Stimulated activated CD8-positive, alpha-beta memory T cell treated with anti-CD3 and anti-CD28 coated beads, Interleukin-12 subunit alpha, Interleukin-12 subunit beta, amount 100 ng/mL, for 4 hours (primary cell): Measurements from ENCODE around the gene TOR1AIP2.
A peak's percentile ranks its signal among the peaks of the same experiment; 100 is the strongest.
"Not testable (repeated sequence)": the region's sequence is repeated elsewhere in the genome, so short reads cannot be mapped to it uniquely, and the experiment has no call there.

Experiments used
- DNase-seq: peaks from one replicate; pipeline ENCODE4 v3.0.0-alpha.2; 2020; ENCODE audit warnings: low read depth

TOR1AIP2 gene

DNA sequence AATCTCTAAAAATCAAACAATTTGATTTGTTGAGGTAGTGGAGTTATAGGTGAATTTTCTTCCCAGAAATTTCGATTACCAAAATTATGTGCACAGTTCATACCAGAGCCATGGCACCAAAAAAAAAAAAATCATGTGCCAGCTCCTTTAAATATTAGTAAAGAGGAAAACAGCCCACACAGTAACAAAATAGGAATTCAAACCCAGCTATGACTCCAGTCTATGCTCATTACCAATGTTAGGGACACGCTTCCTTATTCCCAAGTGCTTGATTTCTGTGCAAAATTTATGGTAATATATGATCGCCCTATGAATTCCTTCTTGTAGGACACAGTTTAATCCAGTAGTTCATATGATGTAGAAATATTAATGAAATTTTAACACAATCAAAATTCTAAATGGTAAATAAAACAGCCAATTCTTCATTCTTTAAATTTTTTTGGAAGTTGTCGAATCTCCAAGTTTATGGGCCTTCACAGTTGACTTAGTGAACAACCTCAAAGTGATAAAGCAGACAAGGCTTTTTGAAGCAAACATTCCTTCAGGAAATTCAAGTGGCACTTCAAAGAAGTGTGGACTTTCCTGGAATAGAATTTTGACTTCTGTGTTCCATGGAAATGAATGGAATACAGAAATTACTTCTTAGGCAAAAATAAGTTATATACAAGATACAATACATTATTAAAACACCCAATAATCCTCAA is 1.9 kb downstream of the TOR1AIP2 start:
- no peak for DNase-seq

DNA sequence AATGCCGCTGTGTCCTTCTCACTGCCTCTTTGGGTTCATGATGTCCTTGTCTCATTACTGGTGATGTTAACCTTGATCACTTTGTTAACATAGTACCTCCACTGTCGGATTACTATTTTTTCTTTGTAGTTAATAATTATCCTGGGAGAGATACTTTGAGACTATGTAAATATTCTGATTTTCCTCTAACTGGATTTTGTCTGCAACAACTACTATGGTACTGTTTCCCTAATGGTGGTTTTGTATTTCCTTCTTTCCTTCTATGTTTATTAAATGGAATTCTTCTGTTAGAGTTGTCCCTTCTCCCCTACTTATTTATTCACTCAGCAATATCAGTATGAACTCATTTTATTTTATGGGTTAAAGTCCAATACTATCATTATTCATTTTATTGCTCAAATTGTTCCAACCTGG is 4.2 kb downstream of the TOR1AIP2 start:
- no peak for DNase-seq

DNA sequence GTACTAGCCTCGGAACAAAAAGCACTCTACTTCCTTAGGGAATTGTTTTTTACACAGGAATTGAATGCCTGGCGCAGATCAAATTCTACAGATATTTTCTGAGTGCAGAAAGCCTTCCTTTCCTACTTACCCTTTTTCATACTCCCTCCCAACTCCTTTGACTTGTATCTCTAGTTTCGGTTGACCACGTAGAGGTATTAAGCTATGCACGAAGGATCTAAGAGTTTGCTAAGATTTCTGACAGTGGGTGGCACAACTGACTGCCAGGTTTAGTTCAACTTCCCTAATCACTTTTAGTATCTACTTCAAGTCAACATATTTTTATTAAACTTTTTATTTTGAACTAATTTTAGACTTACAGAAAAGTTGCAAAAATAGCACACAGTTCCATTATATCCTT is 5.0 kb downstream of the TOR1AIP2 start:
- no peak for DNase-seq

GRCh38 chr1:179871940-179872339 is 5.7 kb downstream of the TOR1AIP2 start:
- DNase-seq: no peak

GRCh38 chr1:179870870-179871269 is 6.7 kb downstream of the TOR1AIP2 start:
- DNase-seq: no peak

- DNase-seq: peak; percentile 15
These were observed 9.9 kb downstream of the TOR1AIP2 start for GRCh38 chr1:179867493-179868330.

- DNase-seq: no peak
These were observed 11.0 kb downstream of the TOR1AIP2 start for GRCh38 chr1:179866616-179867015.

- no peak for DNase-seq
These were observed 12.2 kb downstream of the TOR1AIP2 start for GRCh38 chr1:179865377-179865776.

DNA sequence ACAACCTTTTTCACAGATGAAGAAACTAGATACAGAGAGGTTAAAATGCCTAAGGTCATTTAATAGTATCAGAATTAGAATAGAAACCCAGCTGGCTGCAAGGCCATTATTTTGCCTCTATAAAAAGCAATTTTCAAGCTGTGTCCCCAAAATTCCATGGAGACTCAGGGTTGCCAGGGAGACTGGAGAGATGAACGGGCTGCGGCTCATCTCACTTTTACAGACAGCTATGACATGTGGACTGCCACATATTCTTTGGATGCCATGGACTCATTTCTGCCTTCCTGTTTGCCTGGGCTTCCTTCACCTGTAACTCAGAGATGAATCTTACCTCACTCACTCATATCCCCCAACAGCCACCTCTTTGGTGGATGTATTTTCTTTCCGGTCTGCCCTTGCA is 17.0 kb downstream of the TOR1AIP2 start:
- no peak for DNase-seq

- no peak for DNase-seq
These were observed 20.6 kb downstream of the TOR1AIP2 start for GRCh38 chr1:179857009-179857408.

- no peak for DNase-seq
These were observed 21.3 kb downstream of the TOR1AIP2 start for GRCh38 chr1:179856296-179856695.

DNA sequence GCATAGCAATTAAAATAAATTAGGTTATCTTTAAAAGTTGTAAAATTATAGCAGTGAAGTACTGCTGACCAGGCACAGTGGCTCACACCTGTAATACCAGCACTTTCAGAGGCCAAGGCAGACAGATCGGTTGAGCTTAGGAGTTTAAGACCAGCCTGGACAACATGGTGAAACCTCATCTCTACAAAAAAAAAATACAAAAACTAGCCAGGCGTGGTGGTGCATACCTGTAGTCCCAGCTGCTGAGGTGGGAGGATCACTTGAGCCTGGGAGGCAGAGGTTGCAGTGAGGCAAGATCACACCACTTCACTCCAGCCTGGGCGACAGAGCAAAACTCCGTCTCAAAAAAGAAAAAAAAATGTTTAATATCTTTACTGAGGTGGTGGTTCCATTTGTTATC is 21.8 kb downstream of the TOR1AIP2 start:
- DNase-seq: not testable (repeated sequence)

DNA sequence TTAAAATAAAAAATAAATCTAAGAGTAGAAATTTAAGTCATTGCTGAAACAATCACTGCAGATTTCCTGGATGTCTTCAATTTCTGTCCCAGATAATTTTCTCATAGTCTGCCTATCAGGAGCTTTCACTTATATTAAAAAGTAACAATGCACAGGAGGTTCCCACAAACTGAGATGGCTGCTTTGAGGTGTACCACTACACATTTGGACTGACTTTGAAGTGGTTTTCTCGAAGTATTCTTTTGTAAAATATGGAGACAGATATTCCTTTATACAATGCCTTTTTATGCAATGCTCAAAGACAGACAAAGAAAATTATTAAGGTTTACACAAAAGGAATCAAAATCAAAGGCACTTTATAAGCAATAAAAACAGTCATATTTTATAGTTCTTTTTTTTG is 24.5 kb downstream of the TOR1AIP2 start:
- no peak for DNase-seq

GRCh38 chr1:179848233-179848632 is 29.4 kb downstream of the TOR1AIP2 start:
- DNase-seq: no peak

- no peak for DNase-seq
These were observed 37.5 kb downstream of the TOR1AIP2 start for GRCh38 chr1:179840107-179840506.

GRCh38 chr1:179836686-179837445 is 40.7 kb downstream of the TOR1AIP2 start:
- DNase-seq: not testable (repeated sequence)

DNA sequence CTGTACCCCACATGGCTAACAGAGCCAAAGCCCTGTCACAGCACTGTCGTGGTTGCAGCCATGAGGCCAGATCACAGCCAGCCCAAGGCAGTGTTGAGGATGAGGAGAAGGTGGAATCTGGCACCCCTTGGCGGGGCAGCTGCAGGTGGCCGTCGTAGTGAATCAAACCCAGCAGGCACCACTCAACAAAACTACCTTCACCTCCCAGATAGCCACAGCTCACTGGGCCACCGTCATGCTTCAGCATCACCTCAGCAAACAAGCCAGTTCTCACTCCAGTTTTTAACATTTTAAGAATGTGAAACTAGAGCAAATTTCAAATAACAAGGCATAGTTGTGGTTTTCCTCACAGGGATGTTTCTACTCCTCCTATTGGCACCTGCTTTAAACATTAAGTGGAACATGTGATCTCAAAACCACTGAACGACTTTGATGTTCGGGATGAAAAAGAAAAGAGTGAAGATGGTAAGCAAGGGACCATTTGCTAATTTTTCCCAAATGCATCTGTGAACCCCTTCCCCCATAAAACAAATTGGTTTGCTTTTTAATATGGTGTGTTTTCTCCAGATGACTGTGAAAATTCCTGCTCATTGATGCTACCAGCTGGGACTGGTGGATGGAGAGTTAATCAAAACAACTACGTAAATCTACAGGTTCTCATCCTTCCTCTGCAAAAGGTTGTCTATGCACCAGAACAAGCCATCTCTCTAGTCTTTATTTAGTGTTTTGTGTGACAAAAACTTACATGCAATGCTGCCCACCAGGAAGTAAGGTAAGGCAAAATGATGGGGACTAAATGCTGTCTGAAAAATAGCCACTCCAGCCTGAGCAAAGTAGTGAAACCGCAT is 45.5 kb downstream of the TOR1AIP2 start:
- DNase-seq: no peak

- no peak for DNase-seq
These were observed 46.4 kb downstream of the TOR1AIP2 start for GRCh38 chr1:179831225-179831624.

- no peak for DNase-seq
These were observed 49.0 kb downstream of the TOR1AIP2 start for GRCh38 chr1:179828554-179829110.

GRCh38 chr1:179826626-179827280 is 50.9 kb downstream of the TOR1AIP2 start:
- DNase-seq: no peak
